Measurements from ENCODE around the gene ARSH. TPM values are rescaled to one million over a fixed set of nuclear protein-coding genes. Genes with fewer than 3 reads are reported as not detected.
"Not testable (repeated sequence)": the region's sequence is repeated elsewhere in the genome, so short reads cannot be mapped to it uniquely, and the experiment has no call there.

ARSH gene
- total RNA-seq, 1 experiment from 2014 or later, result not detected

- Histone ChIP-seq H3K9ac (ENCODE audit: low read length) (no peak overlapping the region), H3K79me2 (ENCODE audit: insufficient read depth, low read length) (no peaks in the 10 kb centered on the region), H3K27ac (ENCODE audit: low read depth, low read length) (no peak overlapping the region), H3K4me2 (ENCODE audit: low read length) (no peak overlapping the region), H3K9me2 (ENCODE audit: insufficient read depth) (no peaks in the 10 kb centered on the region), H2AFZ (ENCODE audit: low read depth, low read length, poor library complexity, severe bottlenecking) (no peak overlapping the region), H4K20me1 (ENCODE audit: insufficient read depth) (no peaks in the 10 kb centered on the region), H3K4me3 (replicated peaks in 1 of 2; ENCODE audit: low read depth in 1 of 2, low read length in 2 of 2) (no peak overlapping the region), H3K36me3 (ENCODE audit: control insufficient read depth in 1 of 2, insufficient read depth in 2 of 2, low read length in 2 of 2) (no peaks in the 10 kb centered on the region), H3K4me1 (ENCODE audit: control insufficient read depth in 1 of 2, insufficient read depth in 2 of 2, low read length in 2 of 2) (no peaks in the 10 kb centered on the region), H3K27me3 (ENCODE audit: insufficient read depth, low read length) (no peaks in the 10 kb centered on the region), H3K9me3 (ENCODE audit: control insufficient read depth in 1 of 2, insufficient read depth in 1 of 2, low read depth in 1 of 2, low read length in 2 of 2) (no peaks in the 10 kb centered on the region)
- no peak for TF ChIP-seq ATF3 (IDR thresholded peaks at IDR 0.05)
- POLR2A ChIA-PET, result no interaction called here
- RAD21 ChIA-PET (ENCODE audit: low non-redundant PET in 1 of 2, low total read pairs in 2 of 2, uncharacterized antibody in 2 of 2, unreplicated experiment in 2 of 2), result no interaction called here
- DNase-seq (ENCODE audit: low read depth, low spot score) (no peak), ATAC-seq (no peak)
- CTCF ChIA-PET, result no interaction called here
- no TSS peak for BruUV-seq (replicated peaks)
- intact Hi-C loops (cut with micrococcal nuclease), result no loop called here
Measured at GRCh38 chrX:2962381-2962780, 44.0 kb upstream of the ARSH start.

GRCh38 chrX:2963449-2963848, 42.9 kb upstream of the ARSH start:
- POLR2A ChIA-PET; H3K4me3 ChIP-seq (replicated peaks in 1 of 2; ENCODE audit: low read depth in 1 of 2, low read length in 2 of 2); H3K4me2 ChIP-seq (ENCODE audit: low read length); H3K9ac ChIP-seq (ENCODE audit: low read length); H3K4me1 ChIP-seq (ENCODE audit: control insufficient read depth in 1 of 2, insufficient read depth in 2 of 2, low read length in 2 of 2); ATAC-seq; H3K79me2 ChIP-seq (ENCODE audit: insufficient read depth, low read length); H3K36me3 ChIP-seq (ENCODE audit: control insufficient read depth in 1 of 2, insufficient read depth in 2 of 2, low read length in 2 of 2); DNase-seq (ENCODE audit: low read depth, low spot score); H3K9me2 ChIP-seq (ENCODE audit: insufficient read depth); H3K9me3 ChIP-seq (ENCODE audit: control insufficient read depth in 1 of 2, insufficient read depth in 1 of 2, low read depth in 1 of 2, low read length in 2 of 2); H4K20me1 ChIP-seq (ENCODE audit: insufficient read depth); H2AFZ ChIP-seq (ENCODE audit: low read depth, low read length, poor library complexity, severe bottlenecking); BruUV-seq (replicated peaks); CTCF ChIA-PET; H3K27me3 ChIP-seq (ENCODE audit: insufficient read depth, low read length); H3K27ac ChIP-seq (ENCODE audit: low read depth, low read length); intact Hi-C loops (cut with micrococcal nuclease); RAD21 ChIA-PET (ENCODE audit: low non-redundant PET in 1 of 2, low total read pairs in 2 of 2, uncharacterized antibody in 2 of 2, unreplicated experiment in 2 of 2): not testable (repeated sequence)

DNA sequence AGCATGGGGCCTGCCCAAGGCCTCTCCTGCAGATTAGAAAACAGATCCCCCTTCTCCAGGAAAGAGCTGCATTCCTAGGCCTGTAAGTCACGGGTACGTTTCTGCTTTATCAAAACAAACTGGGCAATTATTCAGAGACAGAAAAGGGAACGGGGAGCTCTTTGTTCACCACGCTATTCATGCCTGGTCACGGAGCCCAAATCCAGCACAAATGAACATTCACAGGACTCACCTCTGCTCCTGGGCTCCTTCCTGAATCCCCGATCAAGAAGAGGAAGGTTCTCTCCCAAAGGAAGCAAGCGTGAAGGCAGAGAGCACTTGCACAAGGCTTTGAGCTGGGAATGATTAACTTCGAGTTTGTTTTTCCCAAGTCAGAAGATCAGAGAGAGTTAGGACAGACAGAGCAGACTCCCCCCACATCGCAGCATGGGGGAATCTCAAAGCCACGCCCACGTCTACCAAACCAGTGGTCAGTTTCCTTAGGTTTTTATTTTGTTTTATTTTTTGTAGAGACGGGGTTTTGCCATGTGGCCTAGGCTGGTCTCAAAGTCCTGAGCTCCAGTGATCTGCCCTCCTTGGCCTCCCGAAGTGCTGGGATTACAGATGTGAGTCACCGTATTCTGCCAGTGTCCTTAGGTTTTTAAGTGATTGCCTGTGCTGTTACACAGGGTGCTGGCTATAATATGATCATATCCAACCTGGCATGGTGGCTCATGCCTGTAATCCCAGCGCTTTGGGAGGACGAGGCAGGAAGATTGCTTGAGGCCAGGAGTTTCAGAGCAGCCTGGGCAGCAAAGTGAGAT, 42.2 kb upstream of the ARSH start:
- H3K9me2 ChIP-seq (ENCODE audit: insufficient read depth); H4K20me1 ChIP-seq (ENCODE audit: insufficient read depth); ATAC-seq; H2AFZ ChIP-seq (ENCODE audit: low read depth, low read length, poor library complexity, severe bottlenecking); H3K27ac ChIP-seq (ENCODE audit: low read depth, low read length); H3K4me1 ChIP-seq (ENCODE audit: control insufficient read depth in 1 of 2, insufficient read depth in 2 of 2, low read length in 2 of 2); H3K27me3 ChIP-seq (ENCODE audit: insufficient read depth, low read length); H3K9ac ChIP-seq (ENCODE audit: low read length); DNase-seq (ENCODE audit: low read depth, low spot score); intact Hi-C loops (cut with micrococcal nuclease); BruUV-seq (replicated peaks); POLR2A ChIA-PET; H3K4me3 ChIP-seq (replicated peaks in 1 of 2; ENCODE audit: low read depth in 1 of 2, low read length in 2 of 2); RAD21 ChIA-PET (ENCODE audit: low non-redundant PET in 1 of 2, low total read pairs in 2 of 2, uncharacterized antibody in 2 of 2, unreplicated experiment in 2 of 2); H3K9me3 ChIP-seq (ENCODE audit: control insufficient read depth in 1 of 2, insufficient read depth in 1 of 2, low read depth in 1 of 2, low read length in 2 of 2); H3K36me3 ChIP-seq (ENCODE audit: control insufficient read depth in 1 of 2, insufficient read depth in 2 of 2, low read length in 2 of 2); H3K4me2 ChIP-seq (ENCODE audit: low read length); H3K79me2 ChIP-seq (ENCODE audit: insufficient read depth, low read length); CTCF ChIA-PET: not testable (repeated sequence)
